SK-N-SH (cell line): ENCODE measurements around the gene AKR1A1. TPM values are rescaled to one million over a fixed set of nuclear protein-coding genes. Genes with fewer than 3 reads are reported as not detected.
A peak's percentile ranks its signal among the peaks of the same experiment; 100 is the strongest.

ENCODE experiments used
- CTCF ChIA-PET: fragments of 300-600, 350-600 bp; formaldehyde crosslinking; extraction: SDS; loops from one replicate; lab custom pipeline; 2021; lab: Yijun Ruan, JAX
- POLR2A ChIA-PET: fragments of 350-600 bp; sonication (Branson Sonifier 250); formaldehyde crosslinking; extraction: SDS; loops from one replicate; lab custom pipeline; 2020; ENCODE audit warnings: antibody characterized with exemption, inconsistent platforms; lab: Yijun Ruan, JAX
- DNase-seq: peaks from one replicate; pipeline ENCODE4 v3.0.0; 2012
- H2AFZ ChIP-seq: fragments of 200-600 bp; sonication (generic); 2 replicates; pipeline ENCODE4 v1.8.1; 2016; ENCODE audit warnings: antibody characterized with exemption, mild to moderate bottlenecking, low read depth
- H3F3A ChIP-seq: fragments of 200-600 bp; sonication (generic); replicated peaks from 2 replicates; pipeline ENCODE3; 2016; ENCODE audit warnings: antibody characterized with exemption, mild to moderate bottlenecking; ENCODE audit not compliant: insufficient read depth
- H3K27ac ChIP-seq, 2 experiments: fragments of 200-500 bp in 1 of 2; fragments of 200-600 bp in 1 of 2; sonication (Bioruptor generic) in 1 of 2; sonication (generic), shearing (Covaris generic) in 1 of 2; 2 replicates each; pipeline versions ENCODE4 v1.5.1 to v1.6.1; 2014 to 2016; ENCODE audit warnings: low read depth in 2 of 2, inconsistent platforms in 1 of 2, low read length in 1 of 2, mild to moderate bottlenecking in 1 of 2, mixed read lengths in 1 of 2
- H3K27me3 ChIP-seq: fragments of 200-600 bp; sonication (generic), shearing (Covaris generic); 2 replicates; pipeline ENCODE4 v1.6.1; 2016; ENCODE audit warnings: mixed run types; ENCODE audit not compliant: insufficient read depth
- H3K36me3 ChIP-seq, 2 experiments: fragments of 200-500 bp in 1 of 2; fragments of 200-600 bp in 1 of 2; sonication (Bioruptor generic) in 1 of 2; sonication (generic) in 1 of 2; replicated peaks in 1 of 2; 2 replicates each; pipeline versions ENCODE3 to v1.5.1; 2014 to 2016; ENCODE audit warnings: low read length in 1 of 2, mild to moderate bottlenecking in 1 of 2; ENCODE audit not compliant: insufficient read depth in 2 of 2, control insufficient read depth in 1 of 2
- H3K4me1 ChIP-seq, 2 experiments: fragments of 200-500 bp in 1 of 2; fragments of 200-600 bp in 1 of 2; sonication (Bioruptor generic) in 1 of 2; sonication (generic), shearing (Covaris generic) in 1 of 2; 2 replicates each; pipeline versions ENCODE4 v1.5.1 to v1.6.1; 2014 to 2016; ENCODE audit warnings: low read depth in 1 of 2, low read length in 1 of 2, mixed run types in 1 of 2; ENCODE audit not compliant: insufficient read depth in 2 of 2, control insufficient read depth in 1 of 2
- H3K4me2 ChIP-seq: fragments of 200-600 bp; sonication (generic), shearing (Covaris generic); 2 replicates; pipeline ENCODE4 v1.6.1; 2017; ENCODE audit warnings: mixed run types
- H3K4me3 ChIP-seq, 2 experiments: fragments of 200-500 bp in 1 of 2; fragments of 200-600 bp in 1 of 2; sonication (Bioruptor generic) in 1 of 2; sonication (generic), shearing (Covaris generic) in 1 of 2; 2 replicates each; pipeline versions ENCODE4 v1.5.1 to v1.8.1; 2014 to 2016; ENCODE audit warnings: low read depth in 2 of 2, inconsistent platforms in 1 of 2, low read length in 1 of 2, mild to moderate bottlenecking in 1 of 2, mixed read lengths in 1 of 2, moderate library complexity in 1 of 2
- H3K79me2 ChIP-seq: fragments of 200-600 bp; sonication (generic); 2 replicates; pipeline ENCODE4 v1.8.1; 2017; ENCODE audit warnings: mild to moderate bottlenecking; ENCODE audit not compliant: insufficient read depth
- H3K9ac ChIP-seq: fragments of 200-600 bp; sonication (generic); 2 replicates; pipeline ENCODE4 v1.6.1; 2017; ENCODE audit warnings: mixed run types
- H3K9me2 ChIP-seq: fragments of 200-600 bp; sonication (generic); 2 replicates; pipeline ENCODE4 v1.6.1; 2017; ENCODE audit warnings: mixed run types
- H3K9me3 ChIP-seq: fragments of 200-600 bp; sonication (generic); 2 replicates; pipeline ENCODE4 v1.6.1; 2017; ENCODE audit warnings: mixed run types, mild to moderate bottlenecking, moderate library complexity
- H4K20me1 ChIP-seq: fragments of 200-600 bp; sonication (generic); 2 replicates; pipeline ENCODE4 v1.6.1; 2017; ENCODE audit warnings: mild to moderate bottlenecking, mixed run types; ENCODE audit not compliant: insufficient read depth
- CHD2 ChIP-seq: fragments of 150-350 bp; IDR thresholded peaks from 2 replicates; pipeline ENCODE4 v1.6.1; 2018; ENCODE audit warnings: low read length; ENCODE audit not compliant: partially characterized antibody
- ELF1 ChIP-seq: IDR thresholded peaks from 2 replicates; pipeline ENCODE4 v1.4.0; 2012
- EP300 ChIP-seq, 2 experiments: IDR thresholded peaks; 2 replicates each; pipeline versions ENCODE4 v1.4.0 to v1.6.1; 2012; ENCODE audit warnings: borderline replicate concordance in 1 of 2, low read depth in 1 of 2, low read length in 1 of 2
- FOXJ3 ChIP-seq: sonication (generic); formaldehyde crosslinking; IDR thresholded peaks from 2 replicates; pipeline ENCODE4 v1.5.1; 2020; ENCODE audit warnings: mild to moderate bottlenecking, missing genetic modification reagents
- GABPA ChIP-seq: IDR thresholded peaks from 2 replicates; pipeline ENCODE4 v1.4.0; 2012; ENCODE audit warnings: low read depth, mild to moderate bottlenecking
- IRF3 ChIP-seq: fragments of 150-350 bp; IDR thresholded peaks from 2 replicates; pipeline ENCODE4 v1.6.1; 2016; ENCODE audit warnings: mild to moderate bottlenecking, low read depth, low read length
- MAX ChIP-seq: IDR thresholded peaks from 2 replicates; pipeline ENCODE4 v1.4.0; 2012; ENCODE audit warnings: low read depth
- MXI1 ChIP-seq: IDR thresholded peaks from 2 replicates; pipeline ENCODE4 v1.6.1; 2012; ENCODE audit warnings: mild to moderate bottlenecking, low read depth, low read length, improper control_type of control experiment
- NFIC ChIP-seq: IDR thresholded peaks from 2 replicates; pipeline ENCODE4 v1.4.0; 2012; ENCODE audit warnings: borderline replicate concordance
- NRF1 ChIP-seq: IDR thresholded peaks from 2 replicates; pipeline ENCODE4 v1.6.1; 2012; ENCODE audit warnings: low read depth, mild to moderate bottlenecking, low read length
- POLR2AphosphoS5 ChIP-seq: IDR thresholded peaks from 2 replicates; pipeline ENCODE4 v1.6.1; 2012; ENCODE audit warnings: low read depth, low read length
- RCOR1 ChIP-seq: fragments of 150-350 bp; IDR thresholded peaks from 2 replicates; pipeline ENCODE4 v1.6.1; 2017; ENCODE audit warnings: antibody characterized with exemption, low read length
- SIN3A ChIP-seq: IDR thresholded peaks from 2 replicates; pipeline ENCODE4 v1.6.1; 2012; ENCODE audit warnings: low read depth, mild to moderate bottlenecking, low read length, moderate library complexity, borderline replicate concordance
- TAF1 ChIP-seq: IDR thresholded peaks from 2 replicates; pipeline ENCODE4 v1.6.1; 2012; ENCODE audit warnings: low read depth, mild to moderate bottlenecking, low read length, moderate library complexity, borderline replicate concordance
- TCF12 ChIP-seq: IDR thresholded peaks from 2 replicates; pipeline ENCODE4 v1.4.0; 2012
- TEAD4 ChIP-seq: IDR thresholded peaks from 2 replicates; pipeline ENCODE4 v1.4.0; 2012; ENCODE audit warnings: mild to moderate bottlenecking, borderline replicate concordance; ENCODE audit not compliant: insufficient read depth
- USF1 ChIP-seq: IDR thresholded peaks from 2 replicates; pipeline ENCODE4 v1.4.0; 2012; ENCODE audit warnings: low read depth, borderline replicate concordance
- USF2 ChIP-seq: fragments of 150-350 bp; IDR thresholded peaks from 2 replicates; pipeline ENCODE4 v1.6.1; 2017; ENCODE audit warnings: antibody characterized with exemption, low read length, low read depth, borderline replicate concordance
- YY1 ChIP-seq: IDR thresholded peaks from 2 replicates; pipeline ENCODE4 v1.4.0; 2012; ENCODE audit warnings: low read depth, mild to moderate bottlenecking
- ZBTB33 ChIP-seq: IDR thresholded peaks from 2 replicates; pipeline ENCODE4 v1.4.0; 2012; ENCODE audit warnings: low read depth, borderline replicate concordance
- whole genome bisulfite sequencing: methylation state at CpG from one replicate; pipeline ENCODE4 v1.1.6; 2017; ENCODE audit warnings: low lambda C conversion rate; 5-methylcytosine and 5-hydroxymethylcytosine counted together
- polyA plus RNA-seq, 3 experiments: library from polyadenylated mRNA; depleted of rRNA; stranded (reverse); fragments of >200 nt; gene quantifications; 2 replicates each; pipeline ENCODE4 v1.2.3, GENCODE V29; 2012

The AKR1A1 gene
- 156 and 185 TPM in 2 replicates for polyA plus RNA-seq (2012; rRNA removed)
- polyA plus RNA-seq (2012; cell fraction: cytosol; rRNA removed), result 111 and 140 TPM in 2 replicates
- 215 and 220 TPM in 2 replicates for polyA plus RNA-seq (2012; cell fraction: nucleus; rRNA removed)

- peak within 1 kb of the TSS; percentile 76 for H3K4me2 ChIP-seq
- TF ChIP-seq USF2 (peak; percentile 69; the same call in 1 of the 2 replicates), ZBTB33 (no peak), TCF12 (peak; percentile 49; the same call in 1 of the 2 replicates), TAF1 (peak; percentile 73), MAX (peak; percentile 97), NFIC (peak; percentile 26; the same call in 1 of the 2 replicates), EP300 (IDR thresholded peaks at IDR 0.05; ENCODE audit: borderline replicate concordance in 1 of 2, low read depth in 1 of 2, low read length in 1 of 2) (no peak), GABPA (peak; percentile 74), MXI1 (peak; percentile 96), FOXJ3 (CRISPR knock-in tag) (no peak), TEAD4 (no peak), ELF1 (0 out of 2 replicates have a peak, but pooled peaks have one; percentile 47), USF1 (peak; percentile 91), IRF3 (no peak), YY1 (0 out of 2 replicates have a peak, but pooled peaks have one; percentile 22), SIN3A (peak; percentile 72), NRF1 (no peak; the same call in 1 of the 2 replicates), CHD2 (peak; percentile 50), RCOR1 (no peak), POLR2AphosphoS5 (peak; percentile 97)
- no peaks in the 10 kb centered on the region for H3K9me3 ChIP-seq
- no peaks in the 10 kb centered on the region for H3F3A ChIP-seq
- peak within 1 kb of the TSS; percentile 69 to 72 for H3K4me3 ChIP-seq
- H3K9ac ChIP-seq, result peak within 1 kb of the TSS; percentile 73
- CTCF ChIA-PET, result interaction anchor here (0.6 to 3.6 kb wide), 10 partner anchors 16 to 331 kb away, joined by 3 to 17 read pairs (median 3); partner anchors contain the start of gene PRDX1
- peaks cover 0 to 11% of the 10 kb centered on the region in 2 experiments for H3K36me3 ChIP-seq
- no peaks in the 10 kb centered on the region for H3K27me3 ChIP-seq
- H3K9me2 ChIP-seq, result no peaks in the 10 kb centered on the region
- peak within 1 kb of the TSS; percentile 86 for H2AFZ ChIP-seq
- peaks cover 6 to 10% of the 10 kb centered on the region in 2 experiments; a peak in 2 of 4 replicates for H3K4me1 ChIP-seq
- peak within 1 kb of the TSS; percentile 80 to 90 for H3K27ac ChIP-seq
- peaks cover 37% of the 10 kb centered on the region for H3K79me2 ChIP-seq
- 6% methylated on average over 19 of the region's 47 CpGs for WGBS
- DNase-seq, result peak; percentile 90
- POLR2A ChIA-PET, result interaction anchor here (0.6 to 2.4 kb wide), 15 partner anchors 9 to 612 kb away, joined by 3 to 47 read pairs (median 4); partner anchors contain the start of genes GPBP1L1, NASP, PRDX1 and TESK2
- H4K20me1 ChIP-seq, result no peaks in the 10 kb centered on the region
Measured at GRCh38 chr1:45550401-45551351, at the start of gene AKR1A1. TSS of gene AKR1A1 (plus strand) at chr1:45550826. CDS start at chr1:45561795, 10,969 bp downstream.
